ENCODE results near the gene CHRND.

- TF ChIP-seq CTCF (IDR thresholded peaks at IDR 0.05; ENCODE audit: low read depth, low read length) (no peak), MAX (IDR thresholded peaks at IDR 0.05; ENCODE audit: low read depth, low read length) (no peak), POLR2A (IDR thresholded peaks at IDR 0.05; ENCODE audit: extremely low read depth, insufficient read length) (no peak), MYC (IDR thresholded peaks at IDR 0.05; ENCODE audit: low read depth, low read length) (no peak)
These were observed 5.5 kb upstream of the CHRND start for GRCh38 chr2:232520489-232520888.

Measured in NB4 (cell line).